Measurements from ENCODE around the gene IFI27.

IFI27 gene

DNA sequence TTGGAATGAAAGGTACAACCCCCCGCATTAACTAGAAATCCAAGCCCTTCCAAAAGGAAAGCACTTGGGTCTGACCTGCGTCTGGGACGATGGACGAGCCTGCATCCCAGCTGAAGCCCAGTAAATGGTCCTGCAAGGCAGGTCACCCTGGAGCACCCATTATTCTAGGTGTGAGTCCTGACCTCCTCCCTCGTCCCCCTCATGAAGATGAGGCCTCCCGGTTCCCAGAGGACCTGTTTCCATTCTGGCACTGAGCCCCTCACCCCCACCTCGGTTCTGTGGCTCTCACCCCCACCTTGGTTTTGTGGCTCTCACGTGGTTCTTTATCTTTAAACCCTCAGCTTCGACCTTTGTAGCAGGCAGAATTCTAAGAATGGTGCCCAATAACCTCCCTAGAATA lies 7.3 kb downstream of the IFI27 start:
- DNase-seq, result no peak
- H3K27me3 Mint-ChIP-seq (ENCODE audit: low read depth, poor library complexity), result peaks cover 15% of the 10 kb centered on the region
- H3K9me3 Mint-ChIP-seq, result peaks cover 28% of the 10 kb centered on the region
- peaks cover 40% of the 10 kb centered on the region for H3K4me1 Mint-ChIP-seq
- TF ChIP-seq, protein P1, sequence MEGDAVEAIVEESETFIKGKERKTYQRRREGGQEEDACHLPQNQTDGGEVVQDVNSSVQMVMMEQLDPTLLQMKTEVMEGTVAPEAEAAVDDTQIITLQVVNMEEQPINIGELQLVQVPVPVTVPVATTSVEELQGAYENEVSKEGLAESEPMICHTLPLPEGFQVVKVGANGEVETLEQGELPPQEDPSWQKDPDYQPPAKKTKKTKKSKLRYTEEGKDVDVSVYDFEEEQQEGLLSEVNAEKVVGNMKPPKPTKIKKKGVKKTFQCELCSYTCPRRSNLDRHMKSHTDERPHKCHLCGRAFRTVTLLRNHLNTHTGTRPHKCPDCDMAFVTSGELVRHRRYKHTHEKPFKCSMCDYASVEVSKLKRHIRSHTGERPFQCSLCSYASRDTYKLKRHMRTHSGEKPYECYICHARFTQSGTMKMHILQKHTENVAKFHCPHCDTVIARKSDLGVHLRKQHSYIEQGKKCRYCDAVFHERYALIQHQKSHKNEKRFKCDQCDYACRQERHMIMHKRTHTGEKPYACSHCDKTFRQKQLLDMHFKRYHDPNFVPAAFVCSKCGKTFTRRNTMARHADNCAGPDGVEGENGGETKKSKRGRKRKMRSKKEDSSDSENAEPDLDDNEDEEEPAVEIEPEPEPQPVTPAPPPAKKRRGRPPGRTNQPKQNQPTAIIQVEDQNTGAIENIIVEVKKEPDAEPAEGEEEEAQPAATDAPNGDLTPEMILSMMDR (IDR thresholded peaks at IDR 0.05), result no peak
- no peak overlapping the region for H3K27ac Mint-ChIP-seq
- no peak overlapping the region for H3K4me3 Mint-ChIP-seq
- H3K36me3 Mint-ChIP-seq (ENCODE audit: low read depth), result no peaks in the 10 kb centered on the region

DNA sequence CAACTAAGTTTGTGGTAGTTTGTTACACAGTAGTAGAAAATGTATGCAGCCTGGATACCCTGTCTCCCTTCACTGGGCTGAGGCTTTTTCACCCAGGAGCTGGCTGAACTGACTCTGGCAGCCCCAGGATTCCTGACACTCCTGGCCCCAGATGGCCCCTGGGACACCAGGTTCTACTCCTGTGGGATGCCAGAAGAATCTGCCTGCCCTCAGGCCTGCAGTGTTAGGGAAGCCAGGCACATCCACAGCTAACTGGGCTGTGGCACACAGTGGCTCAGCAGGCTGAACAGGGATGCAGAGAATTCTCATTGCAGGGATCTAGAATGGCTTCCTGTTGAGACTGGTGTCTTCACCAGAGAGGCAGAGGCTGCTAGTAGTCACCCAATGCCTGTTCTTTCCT lies 8.5 kb downstream of the IFI27 start:
- H3K4me1 Mint-ChIP-seq, result peaks cover 32% of the 10 kb centered on the region
- TF ChIP-seq, protein P1 (IDR thresholded peaks at IDR 0.05), result no peak
- peaks cover 34% of the 10 kb centered on the region for H3K9me3 Mint-ChIP-seq
- no peak for DNase-seq
- H3K27me3 Mint-ChIP-seq (ENCODE audit: low read depth, poor library complexity), result peaks cover 19% of the 10 kb centered on the region
- no peak overlapping the region for H3K27ac Mint-ChIP-seq
- H3K4me3 Mint-ChIP-seq, result no peak overlapping the region
- H3K36me3 Mint-ChIP-seq (ENCODE audit: low read depth), result no peaks in the 10 kb centered on the region

DNA sequence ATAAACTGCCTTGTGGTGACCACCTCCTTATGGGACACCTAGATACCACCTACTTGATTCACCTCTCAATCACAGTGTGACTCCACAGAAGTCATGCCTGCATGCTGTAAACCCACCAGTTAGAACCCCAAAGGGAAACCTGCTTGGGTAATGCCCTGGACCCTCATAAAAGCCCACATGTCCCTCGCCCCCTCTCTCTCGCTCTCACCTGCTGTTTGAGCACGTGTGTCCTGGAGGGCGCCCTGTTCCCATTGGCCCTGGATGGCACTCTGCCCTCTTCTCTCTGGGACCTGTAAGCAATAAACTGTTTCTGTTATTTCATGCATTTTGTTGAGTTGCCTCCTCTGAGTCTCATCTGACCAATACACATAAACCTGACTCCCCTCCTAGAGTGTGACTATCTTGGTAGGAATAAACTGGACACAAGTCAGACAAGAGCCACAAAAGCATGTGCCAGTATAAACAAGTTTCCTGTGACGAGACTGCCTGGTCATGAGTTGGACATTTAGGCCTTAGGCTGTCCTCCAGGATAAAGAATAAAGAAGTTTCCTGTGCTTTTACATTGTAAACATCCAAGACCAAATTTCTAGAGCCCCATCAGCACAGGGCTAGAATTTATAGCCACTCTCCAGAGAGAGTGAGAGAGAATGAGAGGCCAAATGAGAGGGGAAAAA lies 10.3 kb downstream of the IFI27 start:
- H3K36me3 Mint-ChIP-seq (ENCODE audit: low read depth), result no peaks in the 10 kb centered on the region
- peaks cover 21% of the 10 kb centered on the region for H3K27me3 Mint-ChIP-seq (ENCODE audit: low read depth, poor library complexity)
- peaks cover 34% of the 10 kb centered on the region for H3K9me3 Mint-ChIP-seq
- TF ChIP-seq, protein P1 (IDR thresholded peaks at IDR 0.05), result no peak
- no peak overlapping the region for H3K4me3 Mint-ChIP-seq
- H3K27ac Mint-ChIP-seq, result no peak overlapping the region
- H3K4me1 Mint-ChIP-seq, result peaks cover 17% of the 10 kb centered on the region
- no peak for DNase-seq

DNA sequence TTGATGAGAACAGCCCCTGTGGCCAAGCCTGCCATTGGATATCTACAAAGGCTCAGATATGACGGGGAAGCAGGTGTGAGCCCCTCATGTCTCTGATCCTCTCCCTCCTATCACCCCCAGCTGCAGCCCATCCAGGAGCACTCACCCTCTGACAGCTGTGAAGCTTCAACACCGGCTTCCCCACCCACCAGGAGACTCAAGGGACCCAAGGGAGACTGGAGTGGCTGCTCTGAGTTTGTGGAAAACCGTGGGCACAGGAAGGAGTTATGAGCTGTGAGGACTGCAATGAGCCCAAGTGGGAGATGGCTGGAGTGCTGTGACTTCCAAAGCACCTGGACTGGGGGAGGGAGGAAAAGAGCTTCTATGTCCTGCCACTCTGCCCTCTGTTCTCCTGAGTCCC lies 10.9 kb downstream of the IFI27 start:
- TF ChIP-seq, protein P1 (IDR thresholded peaks at IDR 0.05), result no peak
- Mint-ChIP-seq H3K27ac (no peak overlapping the region), H3K9me3 (peaks cover 34% of the 10 kb centered on the region), H3K36me3 (ENCODE audit: low read depth) (no peaks in the 10 kb centered on the region), H3K4me1 (peaks cover 15% of the 10 kb centered on the region), H3K27me3 (ENCODE audit: low read depth, poor library complexity) (peaks cover 21% of the 10 kb centered on the region), H3K4me3 (no peak overlapping the region)
- DNase-seq, result no peak

DNA sequence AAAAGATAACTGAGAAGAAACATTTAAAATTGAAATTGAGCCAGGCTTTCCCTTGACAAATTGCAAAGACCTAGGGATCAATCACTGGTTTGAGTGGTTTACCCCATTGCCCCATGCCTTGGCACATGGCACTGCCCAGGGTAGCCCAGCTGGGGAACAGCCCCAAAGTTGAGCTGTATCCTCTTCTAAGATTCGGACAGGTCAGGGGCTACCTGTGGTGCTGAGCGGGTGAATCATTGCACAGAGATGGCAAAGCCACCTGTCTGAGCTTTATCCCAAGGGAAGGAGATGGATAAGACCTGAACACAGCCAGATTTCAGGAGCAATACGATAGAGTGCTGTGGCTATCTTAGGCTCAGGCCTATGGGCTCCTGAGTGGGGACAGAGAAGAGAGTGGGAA lies 11.9 kb downstream of the IFI27 start:
- peaks cover 34% of the 10 kb centered on the region for H3K9me3 Mint-ChIP-seq
- no peak overlapping the region for H3K4me3 Mint-ChIP-seq
- no peak for DNase-seq
- no peak overlapping the region for H3K27ac Mint-ChIP-seq
- no peaks in the 10 kb centered on the region for H3K36me3 Mint-ChIP-seq (ENCODE audit: low read depth)
- TF ChIP-seq, protein P1 (IDR thresholded peaks at IDR 0.05), result no peak
- H3K27me3 Mint-ChIP-seq (ENCODE audit: low read depth, poor library complexity), result peaks cover 21% of the 10 kb centered on the region
- H3K4me1 Mint-ChIP-seq, result peaks cover 5% of the 10 kb centered on the region

DNA sequence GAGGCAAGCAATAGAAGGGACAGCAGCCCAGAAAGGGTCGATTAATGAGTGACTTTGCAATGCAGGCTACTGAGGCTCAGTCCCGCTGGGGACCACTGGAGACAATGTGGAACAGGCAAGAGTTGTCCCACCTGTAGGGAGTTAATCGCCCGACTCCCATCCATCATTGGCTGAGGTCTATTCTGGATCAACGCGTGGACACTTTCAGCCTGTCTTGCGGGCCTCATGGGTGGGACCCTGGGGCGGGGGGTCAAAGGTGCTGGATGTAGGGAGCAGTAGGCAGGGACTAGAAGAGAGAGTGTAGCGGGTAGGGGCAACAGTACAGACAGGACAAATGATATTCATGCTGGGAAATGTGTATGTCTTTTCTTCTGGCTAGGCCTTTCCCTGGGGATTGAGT lies 12.8 kb downstream of the IFI27 start:
- no peak overlapping the region for H3K4me3 Mint-ChIP-seq
- H3K4me1 Mint-ChIP-seq, result no peaks in the 10 kb centered on the region

More for the DNA sequence above, 12.8 kb downstream of the IFI27 start:
- Mint-ChIP-seq H3K27ac (no peak overlapping the region), H3K36me3 (ENCODE audit: low read depth) (no peaks in the 10 kb centered on the region), H3K27me3 (ENCODE audit: low read depth, poor library complexity) (peaks cover 21% of the 10 kb centered on the region), H3K9me3 (peaks cover 34% of the 10 kb centered on the region)
- DNase-seq, result no peak
- TF ChIP-seq, protein P1 (IDR thresholded peaks at IDR 0.05), result no peak

Data from nephron progenitor cell (in vitro differentiated cells).